D721Med (cell line): Measurements from ENCODE around the gene APAF1.

ENCODE experiments used
- DNase-seq: peaks from one replicate; pipeline ENCODE4 v3.0.0; 2011; ENCODE audit warnings: low spot score; ENCODE audit not compliant: insufficient read length
- FAIRE-seq: peaks from 2 replicates; lab custom pipeline; 2011; peaks lifted over from hg19 to GRCh38; lab: Jason Lieb, UNC
- TF ChIP-seq, protein P1 (sequence below): IDR thresholded peaks from 2 replicates; pipeline ENCODE4 v1.5.1; 2012; ENCODE audit warnings: mild to moderate bottlenecking, control low read depth; ENCODE audit not compliant: insufficient read depth; ENCODE audit errors: missing control alignments

The APAF1 gene

DNA sequence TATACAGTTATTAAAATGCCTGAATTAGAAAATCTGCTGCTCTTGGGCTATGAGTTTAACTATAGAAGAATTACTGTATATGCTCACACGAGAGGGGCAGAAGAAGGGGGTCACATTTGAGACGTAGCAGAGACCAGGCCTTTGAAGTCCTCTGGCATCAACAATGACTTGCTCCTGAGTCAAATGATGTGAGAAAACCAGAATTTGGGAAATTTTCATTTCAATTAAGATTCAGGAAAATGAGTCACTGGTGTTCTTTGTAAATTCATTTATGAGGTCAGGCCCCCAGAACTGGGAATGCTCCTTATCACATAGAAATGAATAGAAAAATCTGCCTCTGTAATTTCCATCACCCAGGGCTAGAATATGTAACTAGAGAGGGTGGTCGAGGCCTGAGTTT, 92.9 kb downstream of the APAF1 start:
- FAIRE-seq (no peak), DNase-seq (no peak)
- TF ChIP-seq, protein P1, sequence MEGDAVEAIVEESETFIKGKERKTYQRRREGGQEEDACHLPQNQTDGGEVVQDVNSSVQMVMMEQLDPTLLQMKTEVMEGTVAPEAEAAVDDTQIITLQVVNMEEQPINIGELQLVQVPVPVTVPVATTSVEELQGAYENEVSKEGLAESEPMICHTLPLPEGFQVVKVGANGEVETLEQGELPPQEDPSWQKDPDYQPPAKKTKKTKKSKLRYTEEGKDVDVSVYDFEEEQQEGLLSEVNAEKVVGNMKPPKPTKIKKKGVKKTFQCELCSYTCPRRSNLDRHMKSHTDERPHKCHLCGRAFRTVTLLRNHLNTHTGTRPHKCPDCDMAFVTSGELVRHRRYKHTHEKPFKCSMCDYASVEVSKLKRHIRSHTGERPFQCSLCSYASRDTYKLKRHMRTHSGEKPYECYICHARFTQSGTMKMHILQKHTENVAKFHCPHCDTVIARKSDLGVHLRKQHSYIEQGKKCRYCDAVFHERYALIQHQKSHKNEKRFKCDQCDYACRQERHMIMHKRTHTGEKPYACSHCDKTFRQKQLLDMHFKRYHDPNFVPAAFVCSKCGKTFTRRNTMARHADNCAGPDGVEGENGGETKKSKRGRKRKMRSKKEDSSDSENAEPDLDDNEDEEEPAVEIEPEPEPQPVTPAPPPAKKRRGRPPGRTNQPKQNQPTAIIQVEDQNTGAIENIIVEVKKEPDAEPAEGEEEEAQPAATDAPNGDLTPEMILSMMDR, result no peak

DNA sequence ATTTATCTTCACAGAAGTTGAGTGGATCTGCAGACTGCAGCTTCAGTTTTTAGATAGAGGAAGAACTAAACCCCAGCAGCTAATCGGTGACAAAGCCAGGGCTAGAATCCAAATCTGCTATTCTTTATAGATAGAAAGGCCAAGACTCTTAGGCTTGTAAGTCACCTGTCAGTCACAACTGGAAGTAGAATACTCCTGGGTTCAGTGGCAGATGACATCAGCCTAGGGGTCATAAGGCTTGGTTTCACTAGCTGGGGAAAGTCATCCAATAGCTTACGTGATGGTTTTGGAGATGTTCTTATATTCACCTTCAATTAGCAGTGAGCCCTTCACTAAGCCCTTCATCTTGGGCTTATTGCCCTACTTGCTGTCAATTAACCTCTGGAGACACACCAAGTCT, 93.4 kb downstream of the APAF1 start:
- DNase-seq (no peak), FAIRE-seq (no peak)
- TF ChIP-seq, protein P1, result no peak

DNA sequence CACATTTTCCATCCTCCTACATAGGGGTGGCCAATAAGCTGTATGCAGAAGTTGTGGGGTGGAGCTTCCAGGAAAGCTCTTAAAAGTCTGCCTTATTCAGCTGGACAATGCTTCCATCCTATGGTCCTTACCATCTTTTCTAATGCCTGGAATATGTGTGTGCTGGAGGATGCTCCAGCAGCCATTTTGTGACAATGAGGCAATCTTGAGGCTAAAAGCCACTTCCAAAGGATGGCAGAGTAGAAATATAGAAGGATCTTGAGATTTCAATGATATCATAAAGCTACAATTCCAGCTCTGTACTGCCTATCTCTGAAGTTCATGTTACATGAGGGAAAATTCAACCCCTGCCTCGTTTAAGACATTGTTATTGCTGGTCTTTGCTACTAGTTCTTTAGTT, 95.7 kb downstream of the APAF1 start:
- DNase-seq, result no peak
- no peak for FAIRE-seq
- TF ChIP-seq, protein P1, result no peak

DNA sequence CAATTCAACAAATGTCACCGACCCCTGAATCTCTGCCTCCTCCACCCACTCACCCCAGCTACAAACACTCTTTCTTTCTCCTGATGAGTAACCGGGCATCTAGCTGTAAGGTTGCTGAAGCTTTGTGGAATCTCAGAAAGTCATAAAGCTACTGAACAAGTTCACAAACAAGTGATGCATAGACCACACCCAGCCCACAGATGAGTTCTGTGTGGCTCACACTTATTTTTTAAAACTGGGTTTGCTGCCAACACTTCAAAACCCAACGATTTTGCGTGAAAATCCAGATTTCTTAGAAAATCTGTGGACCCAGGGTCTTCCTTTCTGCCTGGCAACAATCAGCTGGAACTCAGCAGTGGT, 96.1 kb downstream of the APAF1 start:
- FAIRE-seq, result no peak
- TF ChIP-seq, protein P1, result no peak
- no peak for DNase-seq

DNA sequence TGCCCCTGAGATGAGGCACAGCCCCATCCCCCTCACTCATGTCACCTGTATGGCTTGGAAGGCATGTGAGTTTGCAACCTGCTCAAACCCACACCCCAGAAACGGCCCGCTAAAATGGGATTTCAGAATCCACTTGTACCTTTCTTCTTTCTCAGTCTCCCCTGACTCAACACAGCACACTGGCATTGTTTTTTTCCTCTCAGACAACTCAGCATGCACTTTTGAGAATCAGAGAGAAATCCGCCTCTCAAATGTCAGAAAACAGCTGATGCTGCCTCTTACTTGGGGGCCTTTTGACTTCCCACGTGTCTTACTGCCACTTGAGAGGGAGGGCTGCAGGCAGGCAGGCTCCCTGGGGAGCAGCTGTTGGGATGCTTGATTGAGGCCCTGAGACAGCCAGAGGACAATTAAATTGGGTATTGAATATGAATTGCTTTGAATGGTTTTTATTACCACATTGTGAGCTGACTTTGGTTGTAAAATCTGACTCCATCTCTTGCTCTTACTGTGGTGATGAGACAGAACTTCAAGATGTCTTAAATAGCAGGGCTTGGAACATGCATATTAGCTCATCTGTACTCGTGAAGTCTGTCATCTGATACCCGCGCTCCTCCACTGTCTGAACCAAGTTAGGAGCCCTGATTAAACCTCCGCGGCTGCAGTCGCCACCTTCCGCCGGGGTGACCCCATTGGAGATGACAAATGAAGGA, 96.6 kb downstream of the APAF1 start:
- FAIRE-seq, result no peak
- TF ChIP-seq, protein P1, result no peak
- no peak for DNase-seq

DNA sequence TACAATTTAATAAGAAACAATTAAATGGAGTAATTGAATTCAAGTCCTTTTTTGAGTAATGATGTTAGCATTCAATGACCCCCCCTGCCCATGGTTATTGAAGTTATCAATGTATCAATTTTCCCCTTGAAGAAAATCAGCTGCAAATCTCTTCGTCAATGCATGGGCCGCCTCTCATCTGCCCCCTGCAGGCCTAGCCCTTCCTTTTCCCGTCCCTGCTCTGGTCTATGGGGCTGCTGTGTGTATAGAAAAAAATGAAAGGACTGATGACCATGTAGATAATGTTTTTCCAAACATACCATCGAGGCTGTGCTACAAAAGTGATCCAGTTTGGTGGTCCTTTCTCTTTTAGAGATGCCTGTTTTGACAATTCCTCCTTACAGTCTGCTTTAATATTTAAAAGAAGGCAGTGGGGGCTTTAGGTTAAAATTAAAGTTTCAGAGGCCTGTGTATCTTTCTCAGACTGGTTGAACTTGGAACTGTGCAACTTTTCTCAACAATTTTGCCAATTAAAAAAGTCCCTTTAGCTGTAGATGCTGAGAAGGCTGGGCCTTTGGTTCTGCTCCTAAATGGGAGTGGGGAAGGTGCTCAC, 98.4 kb downstream of the APAF1 start:
- no peak for DNase-seq
- no peak for FAIRE-seq
- TF ChIP-seq, protein P1, result peak; percentile 60

DNA sequence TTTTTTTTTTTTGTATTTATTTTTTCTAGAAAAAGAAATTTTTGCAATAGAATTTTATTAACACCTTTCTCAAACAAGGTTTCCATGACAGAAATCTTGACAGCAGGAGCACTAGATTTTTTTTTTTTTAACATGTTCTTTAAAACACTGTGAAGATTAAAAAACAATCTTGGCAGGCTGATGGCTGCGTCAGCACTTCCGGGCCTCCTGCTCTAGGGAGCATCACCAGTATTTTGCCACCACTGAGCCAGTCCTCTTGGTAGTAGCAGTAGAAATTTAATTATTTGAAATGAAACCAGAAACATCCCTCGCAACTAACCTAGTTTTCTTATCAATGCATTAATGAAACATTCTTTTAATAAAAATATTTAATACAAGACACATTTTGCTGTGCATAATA, 99.6 kb downstream of the APAF1 start:
- FAIRE-seq (no peak), DNase-seq (no peak)
- TF ChIP-seq, protein P1, result no peak
